Transverse colon (tissue), 4 donors: ENCODE data around the gene HTR2B. TPM values are rescaled to one million over a fixed set of nuclear protein-coding genes. Genes with fewer than 3 reads are reported as not detected.

Source experiments
- DNase-seq: peaks from one replicate; pipeline ENCODE4 v3.0.0-alpha.2; 2019
- H3K27ac ChIP-seq, 4 donors: fragments of 200-600 bp; sonication (generic); 2 replicates each; pipeline ENCODE4 v1.5.1; 2016 to 2018; ENCODE audit warnings: inconsistent platforms in 4 of 4
- H3K27me3 ChIP-seq: fragments of 200-600 bp; sonication (generic); 2 replicates; pipeline ENCODE4 v1.5.1; 2017; ENCODE audit warnings: inconsistent platforms
- H3K36me3 ChIP-seq, 4 donors: fragments of 200-600 bp; sonication (generic); 2 replicates each; pipeline ENCODE4 v1.5.1; 2017 to 2019; ENCODE audit warnings: inconsistent platforms in 4 of 4
- H3K4me1 ChIP-seq, 4 donors: fragments of 200-600 bp; sonication (generic); 2 replicates each; pipeline ENCODE4 v1.5.1; 2017 to 2020; ENCODE audit warnings: inconsistent platforms in 4 of 4
- H3K4me3 ChIP-seq, 4 donors: fragments of 200-600 bp; sonication (generic); 1 replicate in 1 of 4; 2 replicates in 3 of 4; pipeline versions ENCODE4 v1.5.1 to v1.6.1; 2017 to 2019; ENCODE audit warnings: inconsistent platforms in 4 of 4
- H3K9me3 ChIP-seq, 2 donors: fragments of 200-600 bp; sonication (generic); 2 replicates each; pipeline ENCODE4 v1.5.1; 2017 to 2019; ENCODE audit warnings: inconsistent platforms in 2 of 2
- EP300 ChIP-seq: sonication (generic); formaldehyde crosslinking; IDR thresholded peaks from one replicate; pipeline ENCODE4 v1.6.1; 2017; ENCODE audit warnings: antibody characterized with exemption, low read depth
- POLR2A ChIP-seq: fragments of 450-650 bp; IDR thresholded peaks from one replicate; pipeline ENCODE4 v1.6.1; 2016; ENCODE audit warnings: antibody characterized with exemption, mild to moderate bottlenecking, moderate library complexity
- POLR2AphosphoS5 ChIP-seq, 3 donors: sonication (generic); formaldehyde crosslinking; IDR thresholded peaks; one replicate each; pipeline ENCODE4 v1.6.1; 2016; ENCODE audit warnings: antibody characterized with exemption in 3 of 3
- WGBS, 2 donors: methylation state at CpG; one replicate each; pipeline ENCODE4 v1.1.5; 2018; ENCODE audit warnings: low coverage in 1 of 2; 5-methylcytosine and 5-hydroxymethylcytosine counted together
- in situ Hi-C, 4 donors: fragments of 200-750 bp; cut with MboI; loops; one replicate each; pipeline versions ENCODE4 v1.15.0 to v1.15.1; 2017; ENCODE audit warnings: low sequenced_read_pairs in 3 of 4, low pct_ligation_motif_present in 1 of 4, low pct_unique_long_range_greater_than_20kb in 1 of 4
- intact Hi-C: fragments of 100-400 bp; cut with DNase I; formaldehyde crosslinking; loops from one replicate; pipeline ENCODE4 v1.15.1; 2023; ENCODE audit warnings: low total_unique reads
- total RNA-seq, 4 donors: library from RNA; depleted of rRNA; stranded (reverse); fragments of >200 nt; gene quantifications; one replicate each; pipeline ENCODE4 v1.1.0, GENCODE V29; 2016
- TF ChIP-seq, protein P1 (sequence below), 5 experiments: fragments of 200-600 bp in 3 of 5; fragments of 450-650 bp in 2 of 5; sonication (generic) in 3 of 5; IDR thresholded peaks; 1 replicate in 2 of 5; 2 replicates in 3 of 5; pipeline ENCODE4 v1.5.1; 2016 to 2017; ENCODE audit warnings: antibody characterized with exemption in 5 of 5, inconsistent platforms in 3 of 5, mild to moderate bottlenecking in 2 of 5, moderate library complexity in 1 of 5

Gene HTR2B
- total RNA-seq, 4 donors from 2014 or later = 0.40 to 6.2 (median 0.82) TPM; not detected in 1

DNA sequence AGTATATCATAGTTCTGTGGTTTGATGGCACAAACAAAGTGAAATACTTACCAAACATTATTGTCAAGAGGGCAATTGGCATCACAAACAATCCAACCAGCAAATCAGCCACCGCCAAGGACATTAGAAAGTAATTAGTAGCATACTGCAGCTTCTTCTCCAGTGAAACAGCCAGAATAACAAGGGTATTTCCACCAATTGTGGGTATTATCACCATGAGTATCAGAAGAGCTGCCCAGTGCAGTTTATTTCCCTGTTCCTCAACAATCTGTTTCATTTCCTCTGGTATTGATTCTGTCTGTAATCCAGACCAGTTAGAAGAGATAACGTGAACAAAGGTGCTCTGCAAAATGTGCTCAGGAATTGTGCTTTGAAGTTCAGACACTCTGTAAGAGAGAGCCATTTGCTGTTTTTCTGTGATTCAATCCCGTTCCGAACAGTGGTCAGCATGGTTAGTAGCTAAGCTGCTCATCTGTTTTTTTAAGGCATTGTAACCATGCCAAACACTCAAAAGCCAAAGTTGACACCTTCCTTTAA is 1.4 kb downstream of the HTR2B start:
- H3K27me3 ChIP-seq = no peaks in the 10 kb centered on the region
- 58 to 84% methylated on average over 4 of the region's 4 CpGs for WGBS, 2 donors
- peak overlapping the region in 1 of 4 donors; percentile 0 for H3K4me3 ChIP-seq
- H3K27ac ChIP-seq = peak overlapping the region; percentile 3 to 75 (median 41)
- in situ Hi-C loops = loop anchor here in 1 of 4 donors (25.0 kb wide), 1 partner anchor 289 kb away; no protein-coding TSS in a partner anchor
- DNase-seq = no peak
- intact Hi-C loops = no loop called here
- TF ChIP-seq EP300 = no peak
- TF ChIP-seq POLR2A = no peak
- TF ChIP-seq, protein P1, sequence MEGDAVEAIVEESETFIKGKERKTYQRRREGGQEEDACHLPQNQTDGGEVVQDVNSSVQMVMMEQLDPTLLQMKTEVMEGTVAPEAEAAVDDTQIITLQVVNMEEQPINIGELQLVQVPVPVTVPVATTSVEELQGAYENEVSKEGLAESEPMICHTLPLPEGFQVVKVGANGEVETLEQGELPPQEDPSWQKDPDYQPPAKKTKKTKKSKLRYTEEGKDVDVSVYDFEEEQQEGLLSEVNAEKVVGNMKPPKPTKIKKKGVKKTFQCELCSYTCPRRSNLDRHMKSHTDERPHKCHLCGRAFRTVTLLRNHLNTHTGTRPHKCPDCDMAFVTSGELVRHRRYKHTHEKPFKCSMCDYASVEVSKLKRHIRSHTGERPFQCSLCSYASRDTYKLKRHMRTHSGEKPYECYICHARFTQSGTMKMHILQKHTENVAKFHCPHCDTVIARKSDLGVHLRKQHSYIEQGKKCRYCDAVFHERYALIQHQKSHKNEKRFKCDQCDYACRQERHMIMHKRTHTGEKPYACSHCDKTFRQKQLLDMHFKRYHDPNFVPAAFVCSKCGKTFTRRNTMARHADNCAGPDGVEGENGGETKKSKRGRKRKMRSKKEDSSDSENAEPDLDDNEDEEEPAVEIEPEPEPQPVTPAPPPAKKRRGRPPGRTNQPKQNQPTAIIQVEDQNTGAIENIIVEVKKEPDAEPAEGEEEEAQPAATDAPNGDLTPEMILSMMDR (IDR thresholded peaks at IDR 0.05) = no peak
- no peak for TF ChIP-seq POLR2AphosphoS5 (IDR thresholded peaks at IDR 0.05)
- peaks cover 0 to 7% (median 2%) of the 10 kb centered on the region in 4 donors for H3K4me1 ChIP-seq
- H3K36me3 ChIP-seq = no peaks in the 10 kb centered on the region
- no peaks in the 10 kb centered on the region for H3K9me3 ChIP-seq

DNA sequence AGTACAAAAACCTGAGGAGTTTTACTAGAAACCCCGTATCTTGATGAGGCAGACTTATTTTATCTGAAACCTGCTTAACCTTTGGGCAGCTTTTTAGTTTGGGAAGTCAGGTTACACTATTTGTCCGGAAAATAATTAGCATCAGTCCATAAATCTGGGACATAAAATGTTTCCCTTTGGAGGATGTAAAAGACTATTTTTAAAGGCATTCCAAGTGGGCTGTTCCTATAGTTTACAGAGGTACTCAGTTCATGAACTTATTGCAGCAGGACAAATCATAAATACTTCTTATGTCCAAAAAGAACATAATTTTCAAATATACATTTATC is 6.3 kb downstream of the HTR2B start:
- DNase-seq = no peak
- TF ChIP-seq POLR2AphosphoS5 (IDR thresholded peaks at IDR 0.05) (no peak), POLR2A (no peak), EP300 (no peak)
- TF ChIP-seq, protein P1 (IDR thresholded peaks at IDR 0.05) = no peak
- in situ Hi-C loops (loop anchor here in 1 of 4 donors (25.0 kb wide), 1 partner anchor 294 kb away; no protein-coding TSS in a partner anchor), intact Hi-C loops (no loop called here)
- H3K4me3 ChIP-seq = no peak overlapping the region
- H3K27me3 ChIP-seq = no peaks in the 10 kb centered on the region
- no peaks in the 10 kb centered on the region for H3K4me1 ChIP-seq
- 52 to 69% methylated on average over 2 of the region's 2 CpGs for WGBS, 2 donors
- no peaks in the 10 kb centered on the region for H3K36me3 ChIP-seq
- peak overlapping the region in 3 of 4 donors; percentile 23 to 51 (median 30) for H3K27ac ChIP-seq
- no peaks in the 10 kb centered on the region for H3K9me3 ChIP-seq

DNA sequence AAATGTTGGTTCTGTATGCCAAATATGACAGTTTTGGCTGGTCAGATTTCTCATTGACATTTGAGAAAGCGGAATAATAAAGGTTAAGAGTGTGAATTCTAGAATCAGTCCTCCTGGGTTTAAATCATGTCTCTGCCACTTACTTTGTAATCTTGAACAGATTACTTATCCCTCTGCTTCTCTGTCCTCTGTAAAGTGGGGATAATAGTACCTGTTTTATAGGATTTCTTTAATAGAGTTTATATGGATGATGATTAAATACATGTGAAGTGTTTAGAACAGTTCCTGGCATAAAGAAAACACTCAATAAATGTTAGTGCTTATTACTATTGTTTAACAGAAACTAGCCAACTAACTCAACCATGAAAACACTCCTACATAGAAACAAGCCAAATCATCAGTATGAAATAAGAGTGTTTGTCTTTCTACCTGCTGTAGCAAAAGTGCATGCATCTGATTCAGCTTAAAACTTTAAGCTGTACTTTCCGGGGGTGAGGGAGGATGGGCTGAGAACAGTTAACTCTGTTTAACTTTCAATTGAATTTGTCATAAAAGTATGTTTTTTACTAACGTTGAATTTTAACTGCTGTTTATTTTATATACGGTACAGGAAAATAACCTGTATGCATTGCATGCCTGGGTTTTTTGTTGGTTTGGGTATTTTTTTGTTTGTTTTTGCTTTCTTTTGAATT is 6.8 kb downstream of the HTR2B start:
- no peak for DNase-seq
- H3K27ac ChIP-seq = peak overlapping the region in 3 of 4 donors; percentile 23 to 51 (median 30)
- H3K4me1 ChIP-seq = no peaks in the 10 kb centered on the region
- in situ Hi-C loops = loop anchor here in 1 of 4 donors (25.0 kb wide), 1 partner anchor 294 kb away; no protein-coding TSS in a partner anchor
- intact Hi-C loops = no loop called here
- H3K9me3 ChIP-seq = no peaks in the 10 kb centered on the region
- H3K4me3 ChIP-seq = no peak overlapping the region
- 35 to 43% methylated on average over 4 of the region's 4 CpGs for WGBS, 2 donors
- no peaks in the 10 kb centered on the region for H3K36me3 ChIP-seq
- no peak for TF ChIP-seq EP300
- no peak for TF ChIP-seq POLR2AphosphoS5 (IDR thresholded peaks at IDR 0.05)
- TF ChIP-seq, protein P1 (IDR thresholded peaks at IDR 0.05) = no peak
- no peak for TF ChIP-seq POLR2A
- no peaks in the 10 kb centered on the region for H3K27me3 ChIP-seq

DNA sequence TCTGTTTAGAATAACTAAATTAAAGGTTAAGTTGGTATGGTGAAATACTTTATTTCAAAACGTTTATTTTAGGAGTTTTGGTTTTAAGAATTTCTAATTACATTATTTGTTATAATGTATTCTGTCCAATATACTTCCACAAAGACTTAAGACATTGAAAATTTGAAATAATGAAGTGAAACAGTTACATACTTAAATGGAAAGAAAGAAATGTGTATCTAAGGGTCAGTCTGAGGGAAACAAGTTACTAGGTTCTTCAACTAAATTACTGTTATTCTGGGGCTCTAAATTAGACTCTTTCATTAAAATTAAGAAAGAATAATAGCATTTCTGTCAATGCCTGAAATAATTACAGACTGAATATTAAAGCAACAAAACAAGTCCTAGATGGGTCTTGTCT is 7.7 kb downstream of the HTR2B start:
- intact Hi-C loops (no loop called here), in situ Hi-C loops (loop anchor here in 1 of 4 donors (25.0 kb wide), 1 partner anchor 295 kb away; no protein-coding TSS in a partner anchor)
- no peak overlapping the region for H3K4me3 ChIP-seq
- DNase-seq = no peak
- H3K27ac ChIP-seq = peak overlapping the region in 1 of 4 donors; percentile 37
- peaks cover 0 to 2% (median 0%) of the 10 kb centered on the region in 4 donors for H3K4me1 ChIP-seq
- no peaks in the 10 kb centered on the region for H3K36me3 ChIP-seq
- TF ChIP-seq POLR2AphosphoS5 (IDR thresholded peaks at IDR 0.05) = no peak
- TF ChIP-seq POLR2A = no peak
- TF ChIP-seq, protein P1 (IDR thresholded peaks at IDR 0.05) = no peak
- TF ChIP-seq EP300 = no peak
- 44 to 52% methylated on average over 1 of the region's 1 CpG for WGBS, 2 donors
- no peaks in the 10 kb centered on the region for H3K27me3 ChIP-seq
- no peaks in the 10 kb centered on the region for H3K9me3 ChIP-seq
